ENCODE measurements around the gene IDS. TPM values are rescaled to one million over a fixed set of nuclear protein-coding genes. Genes with fewer than 3 reads are reported as not detected.

Gene IDS
- total and polyA plus RNA-seq, 2 donors (not counting 1 experiment from before 2014, with no cell fraction given): 36.2 to 65.0 TPM

DNA sequence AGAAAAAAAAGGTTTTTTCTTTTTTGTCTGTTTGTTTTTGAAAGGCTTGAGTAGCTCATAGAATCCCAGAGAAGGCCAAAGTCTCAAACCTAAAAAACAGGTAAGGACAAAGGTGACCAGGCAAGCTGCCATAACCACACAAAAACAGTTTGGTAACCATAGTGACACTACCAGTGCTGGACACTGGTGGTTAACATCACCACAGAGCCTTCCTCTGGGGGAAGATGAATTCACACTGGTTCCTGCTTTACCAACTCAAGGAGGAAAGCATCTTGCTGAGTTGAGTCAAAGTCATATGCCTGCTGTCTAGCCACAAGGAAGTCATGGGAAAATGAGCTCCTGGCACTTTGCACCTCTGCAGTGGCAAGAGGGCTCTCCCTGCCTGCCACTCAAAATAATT lies 32.5 kb downstream of the IDS start:
- no peak for TF ChIP-seq EZH2 (IDR thresholded peaks at IDR 0.05; ENCODE audit: low read length, missing control alignments)
- no peak overlapping the region for H3K9ac ChIP-seq (ENCODE audit: insufficient read depth, low read length)
- no peaks in the 10 kb centered on the region for H3K4me1 ChIP-seq (ENCODE audit: control insufficient read depth, extremely low read depth, insufficient read depth, low read length)
- no peaks in the 10 kb centered on the region for H4K20me1 ChIP-seq (ENCODE audit: control insufficient read depth, extremely low read depth, insufficient read depth, low read length)
- no peaks in the 10 kb centered on the region for H3K9me3 ChIP-seq (ENCODE audit: control insufficient read depth, insufficient read depth, low read depth, low read length)
- no peaks in the 10 kb centered on the region for H3K79me2 ChIP-seq (ENCODE audit: control insufficient read depth, insufficient read depth, low read length)
- H3K36me3 ChIP-seq (ENCODE audit: control insufficient read depth, insufficient read depth, low read length): no peaks in the 10 kb centered on the region
- no peak overlapping the region for H3K4me3 ChIP-seq (replicated peaks in 1 of 4; ENCODE audit: control extremely low read depth in 1 of 4, insufficient read depth in 1 of 4, low read depth in 3 of 4, low read length in 4 of 4)
- no peak overlapping the region for H3K4me2 ChIP-seq (ENCODE audit: extremely low read depth, insufficient read depth, low read length)
- H3K27ac ChIP-seq (ENCODE audit: insufficient read depth, low read length): no peak overlapping the region
- no peak overlapping the region for H2AFZ ChIP-seq (ENCODE audit: low read length)
- no peaks in the 10 kb centered on the region for H3K27me3 ChIP-seq (ENCODE audit: control insufficient read depth, insufficient read depth, low read length)
- no peak for DNase-seq (ENCODE audit: low read depth in 2 of 2)

DNA sequence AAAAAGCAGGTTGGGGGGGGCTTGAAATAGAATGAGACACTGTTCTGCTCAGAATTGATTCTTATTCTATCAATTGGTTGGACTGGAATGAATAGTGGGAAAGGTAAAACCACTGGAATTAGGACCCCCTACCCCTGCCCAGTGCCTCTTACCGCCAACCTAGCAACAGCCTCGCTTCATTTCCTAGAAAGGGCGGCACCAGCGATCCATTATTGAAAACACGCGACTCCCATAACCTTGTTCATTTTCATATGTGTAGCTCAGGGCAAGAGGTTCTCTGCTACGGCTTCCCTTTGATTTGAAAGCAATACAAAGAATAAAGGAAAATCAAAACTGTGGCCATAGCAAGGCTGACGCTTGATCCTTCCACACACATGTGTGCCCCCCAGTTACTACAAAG lies 33.7 kb downstream of the IDS start:
- no peak overlapping the region for H3K4me3 ChIP-seq (replicated peaks in 1 of 4; ENCODE audit: control extremely low read depth in 1 of 4, insufficient read depth in 1 of 4, low read depth in 3 of 4, low read length in 4 of 4)
- H3K79me2 ChIP-seq (ENCODE audit: control insufficient read depth, insufficient read depth, low read length): no peaks in the 10 kb centered on the region
- H2AFZ ChIP-seq (ENCODE audit: low read length): no peak overlapping the region
- peak overlapping the region; percentile 51 for H3K4me2 ChIP-seq (ENCODE audit: extremely low read depth, insufficient read depth, low read length)
- H3K27ac ChIP-seq (ENCODE audit: insufficient read depth, low read length): no peak overlapping the region
- TF ChIP-seq EZH2 (IDR thresholded peaks at IDR 0.05; ENCODE audit: low read length, missing control alignments): no peak
- TF ChIP-seq, protein P1, sequence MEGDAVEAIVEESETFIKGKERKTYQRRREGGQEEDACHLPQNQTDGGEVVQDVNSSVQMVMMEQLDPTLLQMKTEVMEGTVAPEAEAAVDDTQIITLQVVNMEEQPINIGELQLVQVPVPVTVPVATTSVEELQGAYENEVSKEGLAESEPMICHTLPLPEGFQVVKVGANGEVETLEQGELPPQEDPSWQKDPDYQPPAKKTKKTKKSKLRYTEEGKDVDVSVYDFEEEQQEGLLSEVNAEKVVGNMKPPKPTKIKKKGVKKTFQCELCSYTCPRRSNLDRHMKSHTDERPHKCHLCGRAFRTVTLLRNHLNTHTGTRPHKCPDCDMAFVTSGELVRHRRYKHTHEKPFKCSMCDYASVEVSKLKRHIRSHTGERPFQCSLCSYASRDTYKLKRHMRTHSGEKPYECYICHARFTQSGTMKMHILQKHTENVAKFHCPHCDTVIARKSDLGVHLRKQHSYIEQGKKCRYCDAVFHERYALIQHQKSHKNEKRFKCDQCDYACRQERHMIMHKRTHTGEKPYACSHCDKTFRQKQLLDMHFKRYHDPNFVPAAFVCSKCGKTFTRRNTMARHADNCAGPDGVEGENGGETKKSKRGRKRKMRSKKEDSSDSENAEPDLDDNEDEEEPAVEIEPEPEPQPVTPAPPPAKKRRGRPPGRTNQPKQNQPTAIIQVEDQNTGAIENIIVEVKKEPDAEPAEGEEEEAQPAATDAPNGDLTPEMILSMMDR (conservative IDR thresholded peaks at IDR 0.05 in 1 of 2, IDR thresholded peaks at IDR 0.05 in 1 of 2; ENCODE audit: low read depth in 1 of 2, low read length in 2 of 2): no peak
- no peaks in the 10 kb centered on the region for H3K4me1 ChIP-seq (ENCODE audit: control insufficient read depth, extremely low read depth, insufficient read depth, low read length)
- no peak overlapping the region for H3K9ac ChIP-seq (ENCODE audit: insufficient read depth, low read length)
- DNase-seq (ENCODE audit: low read depth in 2 of 2): no peak
- H3K9me3 ChIP-seq (ENCODE audit: control insufficient read depth, insufficient read depth, low read depth, low read length): no peaks in the 10 kb centered on the region
- no peaks in the 10 kb centered on the region for H3K36me3 ChIP-seq (ENCODE audit: control insufficient read depth, insufficient read depth, low read length)
- H3K27me3 ChIP-seq (ENCODE audit: control insufficient read depth, insufficient read depth, low read length): no peaks in the 10 kb centered on the region
- H4K20me1 ChIP-seq (ENCODE audit: control insufficient read depth, extremely low read depth, insufficient read depth, low read length): no peaks in the 10 kb centered on the region

DNA sequence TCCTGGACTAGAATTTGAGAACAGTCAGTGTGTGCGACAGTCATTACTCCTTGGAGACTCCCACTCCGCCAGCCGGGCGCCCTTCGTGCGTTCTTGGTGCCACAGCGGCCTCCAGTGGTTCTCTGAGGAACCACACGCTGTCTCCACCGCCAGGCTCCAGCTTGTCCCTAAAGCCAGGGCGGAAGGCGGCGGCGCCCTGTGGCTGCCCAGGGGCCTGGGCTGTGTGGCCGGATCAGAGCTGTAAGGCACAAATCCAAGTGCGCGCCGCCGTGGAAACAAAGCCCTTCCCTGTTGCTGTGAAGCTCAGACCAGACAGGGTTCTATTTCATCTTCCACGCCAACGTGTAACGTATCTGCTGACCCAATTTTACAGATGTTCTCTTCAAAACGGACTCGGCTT lies 34.2 kb downstream of the IDS start:
- H3K9ac ChIP-seq (ENCODE audit: insufficient read depth, low read length): no peak overlapping the region
- H3K27ac ChIP-seq (ENCODE audit: insufficient read depth, low read length): no peak overlapping the region
- peak overlapping the region; percentile 51 for H3K4me2 ChIP-seq (ENCODE audit: extremely low read depth, insufficient read depth, low read length)
- H3K27me3 ChIP-seq (ENCODE audit: control insufficient read depth, insufficient read depth, low read length): no peaks in the 10 kb centered on the region
- TF ChIP-seq, protein P1 (conservative IDR thresholded peaks at IDR 0.05 in 1 of 2, IDR thresholded peaks at IDR 0.05 in 1 of 2; ENCODE audit: low read depth in 1 of 2, low read length in 2 of 2): peak; percentile 59 to 68
- TF ChIP-seq EZH2 (IDR thresholded peaks at IDR 0.05; ENCODE audit: low read length, missing control alignments): no peak
- no peak overlapping the region for H2AFZ ChIP-seq (ENCODE audit: low read length)
- DNase-seq (ENCODE audit: low read depth in 2 of 2): peak; percentile 25 to 52
- no peaks in the 10 kb centered on the region for H3K36me3 ChIP-seq (ENCODE audit: control insufficient read depth, insufficient read depth, low read length)
- H3K9me3 ChIP-seq (ENCODE audit: control insufficient read depth, insufficient read depth, low read depth, low read length): no peaks in the 10 kb centered on the region
- no peaks in the 10 kb centered on the region for H3K4me1 ChIP-seq (ENCODE audit: control insufficient read depth, extremely low read depth, insufficient read depth, low read length)
- no peaks in the 10 kb centered on the region for H3K79me2 ChIP-seq (ENCODE audit: control insufficient read depth, insufficient read depth, low read length)
- H3K4me3 ChIP-seq (replicated peaks in 1 of 4; ENCODE audit: control extremely low read depth in 1 of 4, insufficient read depth in 1 of 4, low read depth in 3 of 4, low read length in 4 of 4): peak overlapping the region in 2 of 4 experiments; percentile 23
- H4K20me1 ChIP-seq (ENCODE audit: control insufficient read depth, extremely low read depth, insufficient read depth, low read length): no peaks in the 10 kb centered on the region
